NCI-H2171 (cell line): ENCODE measurements around the gene OXER1.

Experiments
- DNase-seq: peaks from one replicate; lab custom pipeline; 2025; lab: John Stamatoyannopoulos, UW

Gene OXER1

DNA sequence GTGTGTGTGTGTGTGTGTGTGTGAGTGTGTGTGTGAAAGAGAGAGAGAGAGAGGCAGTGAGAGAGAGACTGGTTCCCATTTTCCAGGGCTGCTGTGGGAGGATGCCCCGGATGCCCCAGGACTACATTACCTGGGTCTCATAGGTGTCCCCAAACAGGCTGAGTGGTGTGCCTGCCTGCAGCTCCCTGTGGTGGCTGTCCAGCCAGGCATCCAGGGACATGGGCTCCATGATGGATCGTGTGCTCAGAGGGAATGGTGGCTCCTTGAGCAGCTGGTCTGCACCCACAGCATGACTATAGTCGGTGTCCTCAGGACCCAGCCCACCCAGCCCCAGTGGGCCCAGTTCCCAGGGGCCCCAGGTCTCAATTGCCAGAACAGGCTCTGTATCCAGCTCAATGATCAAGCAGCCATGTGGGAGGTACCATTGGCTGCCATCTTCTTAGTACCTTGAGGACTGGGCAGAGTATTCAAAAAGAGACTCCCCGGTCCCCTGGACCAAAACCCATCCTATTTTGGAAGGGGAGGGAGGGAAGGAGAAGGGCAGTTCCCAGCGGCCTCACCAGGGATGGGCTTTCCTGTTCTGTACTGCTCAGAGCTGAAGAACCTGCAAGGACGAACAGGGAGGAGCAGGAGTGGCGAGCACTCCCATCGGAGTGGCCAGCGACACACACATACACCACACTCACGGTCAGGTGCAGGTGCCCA lies 5.8 kb upstream of the OXER1 start:
- DNase-seq, result no peak

DNA sequence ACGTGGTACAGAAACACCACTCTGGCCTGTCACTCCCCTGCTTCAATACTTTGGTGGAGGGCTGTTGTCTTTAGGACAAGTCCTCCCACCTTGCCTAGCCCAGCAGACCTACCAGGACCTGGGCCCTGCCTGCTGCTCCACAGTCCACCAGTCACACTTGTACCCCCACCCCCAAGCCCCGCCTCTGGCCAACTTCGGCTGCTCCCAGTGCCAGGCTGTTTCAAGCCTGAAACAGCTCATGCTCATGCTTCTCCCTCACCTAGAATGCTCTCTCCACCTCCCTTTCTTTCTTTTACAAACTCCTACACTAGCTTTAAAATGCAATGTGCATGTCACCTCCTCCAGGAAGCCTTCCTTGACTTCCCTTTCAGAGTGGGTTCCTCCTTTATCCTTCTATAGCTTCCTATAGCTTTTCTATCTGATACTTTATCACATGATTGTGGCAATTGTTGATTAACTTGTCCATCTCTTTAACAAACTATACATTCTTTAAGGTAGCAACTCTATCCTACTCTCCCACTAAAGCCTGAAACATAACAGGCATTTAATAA lies 4.8 kb upstream of the OXER1 start:
- DNase-seq, result no peak

DNA sequence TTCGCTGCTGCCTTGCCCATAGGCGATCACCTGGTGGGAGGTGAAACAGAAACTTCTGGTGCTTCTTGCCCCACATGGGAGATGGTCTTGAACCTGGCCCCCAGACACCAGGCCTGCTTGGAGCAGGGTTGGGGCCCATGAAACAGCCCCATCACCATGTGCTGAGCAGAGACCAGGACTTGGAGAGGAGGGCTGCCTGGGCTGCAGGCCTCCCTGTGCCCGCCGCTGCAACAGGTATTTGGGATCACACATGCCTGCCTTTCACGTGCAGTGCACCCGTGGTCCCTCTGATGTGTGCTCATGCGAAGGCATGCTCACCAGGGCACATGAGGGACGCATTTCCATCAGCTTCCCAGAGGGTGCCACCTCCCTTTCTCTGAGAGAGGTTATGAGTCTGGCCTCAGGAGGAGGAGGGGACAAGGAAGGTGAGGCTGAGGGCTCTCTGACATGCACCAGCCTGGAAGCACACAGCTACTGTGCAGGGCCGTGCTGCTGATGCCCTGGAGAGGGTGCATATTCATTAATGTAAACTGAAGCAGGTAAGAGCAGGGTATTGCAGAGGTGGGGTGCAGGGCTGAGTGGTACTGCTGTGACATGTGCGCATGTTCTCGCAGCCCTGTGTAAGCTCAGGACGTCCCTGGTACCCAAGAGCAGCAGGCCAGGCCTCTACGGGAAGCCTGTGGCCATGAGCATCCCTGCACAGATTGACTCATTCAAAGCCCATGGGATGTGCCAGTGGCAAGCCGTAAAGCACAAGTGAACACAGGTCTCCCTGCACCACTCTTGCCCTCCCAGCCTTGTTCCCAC lies 4.2 kb upstream of the OXER1 start:
- no peak for DNase-seq

DNA sequence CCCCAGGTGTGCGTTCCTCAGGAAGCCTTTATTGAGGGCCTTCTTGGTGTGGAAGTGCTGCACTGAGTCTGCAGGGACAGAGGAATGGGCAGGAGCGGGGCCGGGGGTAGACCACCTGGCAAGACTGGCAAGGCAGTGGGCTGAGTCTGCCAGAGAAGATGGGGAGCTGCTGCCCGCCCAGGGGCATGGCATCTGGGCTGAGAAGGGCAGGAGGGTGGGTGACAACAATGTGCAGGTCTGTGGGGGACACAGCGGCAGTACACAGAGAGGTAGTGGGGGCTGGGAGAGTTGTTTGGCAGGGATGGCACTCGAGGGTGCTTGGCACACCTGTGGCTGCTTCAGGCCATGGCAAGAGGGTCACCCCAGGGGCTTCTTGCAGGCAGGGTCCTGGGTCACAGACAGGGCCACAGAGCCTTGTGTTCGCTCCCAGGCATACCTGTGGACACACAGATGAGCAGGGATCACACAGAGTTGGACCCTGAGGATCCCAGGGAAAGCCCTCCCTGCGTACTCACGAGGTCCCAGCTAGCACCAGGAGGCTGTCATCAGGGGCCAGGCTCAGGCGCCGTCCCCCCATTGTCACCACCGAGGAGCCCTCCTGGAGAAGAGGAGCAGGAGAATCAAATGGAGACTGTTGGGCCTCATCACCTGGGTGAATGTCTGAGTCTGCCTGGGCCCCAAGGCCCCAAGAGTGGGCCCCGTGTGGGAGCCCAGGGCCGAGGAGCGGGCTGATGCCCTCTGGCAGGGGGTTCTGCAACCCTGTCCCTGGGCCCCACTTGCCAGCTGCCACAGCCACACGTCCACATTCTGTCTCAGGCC lies 3.4 kb upstream of the OXER1 start:
- no peak for DNase-seq

DNA sequence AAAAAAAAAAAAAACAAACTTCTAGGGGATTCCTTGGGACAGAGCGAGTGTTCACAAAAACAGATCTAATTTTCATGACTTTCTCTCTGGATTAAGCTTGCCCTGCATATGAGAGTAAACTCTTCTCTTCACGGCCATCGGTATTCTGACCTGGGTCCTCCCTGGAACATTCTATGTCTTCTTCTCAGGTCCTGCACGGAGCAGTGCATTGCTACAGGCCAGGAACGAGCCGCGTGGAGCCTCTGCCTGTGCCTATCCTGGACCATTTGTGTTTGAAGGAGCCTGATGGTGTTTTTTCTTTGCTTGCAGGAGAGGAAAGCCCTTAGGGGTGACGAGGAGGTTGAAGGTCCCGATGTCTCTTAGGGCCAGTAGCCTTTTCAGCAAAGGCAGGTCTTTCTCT lies 1.8 kb upstream of the OXER1 start:
- no peak for DNase-seq

DNA sequence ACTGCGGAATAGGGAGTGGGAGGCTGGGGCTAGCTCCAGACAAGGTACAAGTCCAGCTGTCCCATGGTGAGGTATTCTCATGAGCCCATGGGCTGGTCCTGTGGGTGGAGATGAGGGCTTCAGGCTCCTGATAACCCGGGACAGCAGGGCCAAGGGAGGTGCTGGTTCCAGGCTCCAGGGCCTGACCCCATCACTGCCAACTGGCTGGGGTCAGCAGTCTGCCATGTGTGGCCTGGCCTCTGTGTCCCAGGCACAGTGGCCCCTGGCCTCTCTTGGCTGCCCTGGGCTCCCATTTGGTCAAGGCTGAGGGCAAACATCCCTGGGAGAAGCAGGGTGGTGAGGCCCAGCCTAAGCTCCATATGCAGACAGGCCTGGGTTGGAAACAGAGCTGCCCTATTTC lies 966 bp upstream of the OXER1 start:
- no peak for DNase-seq

DNA sequence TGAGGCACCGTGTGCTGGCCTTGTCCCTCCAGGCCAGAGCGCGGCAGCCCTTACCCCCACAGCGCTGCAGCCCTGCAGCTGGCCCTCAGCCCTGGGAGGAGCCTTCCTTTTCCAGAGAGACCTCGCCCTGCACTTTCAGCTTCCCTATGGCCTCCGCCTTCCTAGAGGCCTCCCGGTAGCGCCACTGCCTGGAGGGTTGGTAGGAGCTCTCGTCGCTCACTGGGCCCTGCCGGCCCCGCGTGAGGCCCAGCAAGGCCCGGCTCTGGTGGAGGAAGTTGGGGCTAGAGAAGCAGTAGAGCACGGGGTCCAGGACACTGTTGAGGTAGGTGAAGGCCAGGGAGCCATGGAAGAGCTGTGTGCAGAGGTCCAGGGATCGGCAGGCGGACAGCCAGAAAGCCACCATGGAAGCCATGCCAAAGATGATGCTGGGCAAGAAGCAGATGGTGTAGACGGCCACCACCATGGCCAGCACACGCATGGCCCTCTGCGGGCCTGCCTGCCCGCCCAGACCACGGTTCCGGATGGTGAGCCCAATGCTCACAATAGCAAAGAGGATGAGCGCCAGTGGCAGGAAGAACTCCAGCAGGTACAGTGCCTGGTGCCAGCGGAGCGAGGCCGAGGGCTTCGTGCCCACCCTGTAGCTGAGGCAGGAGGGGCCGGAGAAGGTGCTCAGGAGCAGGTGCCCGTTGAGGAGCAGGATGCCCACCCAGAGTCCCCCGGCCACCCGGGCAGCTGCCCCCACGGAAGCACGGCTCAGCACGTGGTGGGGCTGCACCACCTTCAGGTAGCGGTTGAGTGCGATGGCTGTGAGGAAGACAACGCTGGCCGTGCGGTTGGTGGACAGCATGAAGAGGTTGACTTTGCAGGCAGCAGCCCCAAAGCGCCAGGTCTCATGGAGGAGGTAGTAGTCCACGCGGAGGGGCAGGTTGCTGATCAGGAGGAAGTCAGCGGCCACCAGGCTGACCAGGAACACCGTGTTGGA lies 821 bp downstream of the OXER1 start:
- DNase-seq, result no peak

DNA sequence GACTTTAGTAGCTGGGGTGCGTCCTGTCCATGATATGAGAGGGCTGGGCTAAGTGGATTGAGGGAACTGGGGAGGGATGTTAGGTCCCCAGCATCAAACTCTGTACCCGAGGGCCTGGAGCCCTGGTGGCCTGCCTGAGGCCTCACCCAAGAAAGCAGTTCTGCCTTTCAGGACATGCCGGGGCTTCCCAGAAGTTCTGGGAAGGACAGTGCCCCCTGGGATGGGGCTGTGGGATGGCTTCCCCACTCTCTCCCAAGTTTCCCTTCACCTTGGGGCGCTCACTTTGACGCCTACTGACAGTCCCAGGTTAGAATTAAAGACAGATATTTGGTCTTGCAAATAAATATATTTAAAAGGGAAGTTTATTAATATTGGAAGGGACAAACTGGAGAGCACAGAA lies 1.8 kb downstream of the OXER1 start:
- no peak for DNase-seq

DNA sequence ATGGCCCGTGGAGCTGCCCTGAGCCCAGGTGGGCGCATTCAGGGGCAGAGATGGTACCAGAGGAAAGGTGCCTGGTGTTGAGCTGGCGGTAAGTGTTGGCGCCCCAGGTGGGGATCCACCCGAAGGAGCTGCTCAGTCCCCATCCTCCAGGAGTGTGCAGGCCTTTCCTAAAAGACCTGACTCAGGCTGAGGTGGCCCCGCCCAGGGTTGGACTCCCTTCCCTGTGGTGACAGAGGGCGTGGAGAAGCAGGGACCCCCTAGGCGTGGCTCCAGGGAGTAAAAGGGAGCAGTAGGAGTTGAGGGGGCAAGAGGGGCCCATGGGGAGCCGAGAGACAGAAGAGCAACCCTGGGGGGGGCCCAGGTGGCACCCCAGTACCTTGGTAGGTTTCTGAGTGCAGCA lies 2.4 kb downstream of the OXER1 start:
- DNase-seq, result no peak

DNA sequence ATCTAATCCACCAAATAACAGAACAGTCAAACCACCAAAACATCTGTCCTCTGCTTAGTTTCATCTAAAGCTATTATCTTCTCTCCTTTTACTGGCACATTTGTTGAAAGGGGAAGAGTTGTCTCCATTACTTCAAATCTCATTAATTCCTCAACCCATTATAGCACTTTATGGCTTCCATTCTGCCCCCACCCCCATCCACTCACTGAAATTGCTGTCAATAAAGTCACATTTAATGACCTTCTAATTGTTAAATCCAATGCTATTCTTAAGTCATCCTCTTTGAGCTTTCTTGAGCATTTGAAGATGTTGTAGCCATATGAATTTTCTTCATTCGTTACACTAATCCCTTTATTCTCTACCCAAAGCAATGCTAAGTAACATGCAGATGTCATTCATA lies 5.2 kb downstream of the OXER1 start:
- DNase-seq, result no peak

DNA sequence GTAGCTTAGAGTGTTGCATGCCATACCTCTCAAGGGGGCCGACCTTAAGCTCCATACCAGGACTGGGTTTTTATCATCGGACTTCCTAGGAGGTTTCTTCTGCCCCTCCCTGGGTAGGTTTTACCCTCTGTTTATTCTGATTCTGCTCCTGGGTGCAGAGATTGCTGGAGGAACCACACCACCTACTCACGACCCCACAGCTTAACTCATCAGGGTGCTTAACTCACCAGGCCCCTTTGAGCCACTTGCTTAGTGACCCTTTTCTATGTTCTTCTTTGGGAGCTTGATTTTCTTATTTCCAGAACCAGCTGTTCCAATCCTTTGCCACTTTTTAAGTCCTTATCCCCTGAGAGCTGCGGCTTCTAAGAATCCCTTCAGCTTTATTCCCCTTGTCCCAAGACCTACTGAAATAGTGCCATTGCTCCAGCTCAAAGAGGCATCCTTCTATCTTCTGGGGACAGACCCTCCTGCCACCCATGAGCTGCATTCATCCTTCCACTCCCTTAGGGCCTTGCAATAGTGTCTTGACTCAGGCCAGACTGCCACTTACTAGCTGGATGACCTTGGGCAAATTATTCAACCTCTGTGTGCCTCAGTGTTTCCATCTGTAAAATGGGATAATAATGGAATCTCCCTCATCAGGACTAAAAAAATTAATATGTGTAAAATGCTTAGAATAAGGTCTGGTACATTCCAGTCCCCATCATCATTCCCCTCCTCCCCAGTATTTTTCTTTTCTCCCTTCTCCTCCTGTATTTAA lies 5.8 kb downstream of the OXER1 start:
- DNase-seq, result no peak

DNA sequence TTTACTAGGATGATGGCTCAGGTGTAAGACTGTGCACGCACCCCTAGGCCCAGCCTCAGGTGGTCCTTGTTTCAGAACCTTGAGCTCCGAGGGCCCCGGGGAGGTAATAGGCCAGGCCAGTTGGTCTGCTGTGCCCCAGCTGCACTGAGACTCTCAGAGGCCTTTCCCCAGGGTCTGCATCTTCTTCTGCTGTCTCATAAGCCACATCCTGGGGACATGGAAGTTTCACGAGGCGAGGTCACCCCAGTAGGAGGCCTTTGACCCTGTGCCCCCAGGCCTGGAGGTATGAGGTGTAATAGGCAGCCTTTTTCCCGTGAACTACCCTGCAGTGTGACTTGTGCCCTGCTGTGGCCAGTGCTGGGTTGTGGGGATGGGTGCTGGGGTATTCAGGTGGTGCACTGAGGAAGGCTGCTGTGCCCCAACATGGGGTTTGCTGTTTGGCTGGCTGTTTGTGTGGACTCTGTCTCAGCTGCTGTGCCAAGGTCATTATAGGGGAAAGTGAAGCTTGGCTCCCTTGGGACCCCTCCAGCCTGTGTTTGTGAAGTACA lies 6.9 kb downstream of the OXER1 start:
- DNase-seq, result no peak

DNA sequence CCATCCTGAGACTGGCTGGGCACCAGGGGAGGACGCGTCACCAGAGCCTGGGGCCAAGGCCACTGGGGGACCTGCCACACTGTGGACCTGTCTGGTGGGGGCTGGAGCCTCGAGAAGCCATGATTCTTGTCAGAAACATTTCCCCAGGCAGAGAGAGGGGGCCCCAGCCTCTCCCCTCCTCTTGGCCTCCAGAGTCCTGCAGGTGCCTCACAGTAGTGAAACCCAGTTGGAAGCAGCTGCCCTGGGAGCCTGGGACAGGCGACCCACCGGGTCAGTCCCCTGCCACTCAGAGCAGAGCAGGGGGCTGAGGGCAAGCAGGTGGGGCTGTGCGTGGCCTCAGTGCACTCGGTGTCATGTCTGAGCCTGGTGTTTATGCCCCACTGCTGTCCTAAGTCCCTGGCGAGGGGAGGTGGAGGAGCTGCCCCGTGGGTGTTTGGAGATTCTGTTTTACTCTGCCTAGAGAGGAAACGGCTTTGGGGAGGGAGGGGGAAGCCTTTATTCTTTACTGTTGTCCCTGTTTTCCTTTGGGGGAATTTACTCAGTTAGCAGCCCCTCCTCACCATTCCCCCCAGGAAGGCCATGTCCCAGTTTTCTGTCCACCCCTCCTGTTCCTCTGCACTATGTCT lies 7.7 kb downstream of the OXER1 start:
- no peak for DNase-seq

DNA sequence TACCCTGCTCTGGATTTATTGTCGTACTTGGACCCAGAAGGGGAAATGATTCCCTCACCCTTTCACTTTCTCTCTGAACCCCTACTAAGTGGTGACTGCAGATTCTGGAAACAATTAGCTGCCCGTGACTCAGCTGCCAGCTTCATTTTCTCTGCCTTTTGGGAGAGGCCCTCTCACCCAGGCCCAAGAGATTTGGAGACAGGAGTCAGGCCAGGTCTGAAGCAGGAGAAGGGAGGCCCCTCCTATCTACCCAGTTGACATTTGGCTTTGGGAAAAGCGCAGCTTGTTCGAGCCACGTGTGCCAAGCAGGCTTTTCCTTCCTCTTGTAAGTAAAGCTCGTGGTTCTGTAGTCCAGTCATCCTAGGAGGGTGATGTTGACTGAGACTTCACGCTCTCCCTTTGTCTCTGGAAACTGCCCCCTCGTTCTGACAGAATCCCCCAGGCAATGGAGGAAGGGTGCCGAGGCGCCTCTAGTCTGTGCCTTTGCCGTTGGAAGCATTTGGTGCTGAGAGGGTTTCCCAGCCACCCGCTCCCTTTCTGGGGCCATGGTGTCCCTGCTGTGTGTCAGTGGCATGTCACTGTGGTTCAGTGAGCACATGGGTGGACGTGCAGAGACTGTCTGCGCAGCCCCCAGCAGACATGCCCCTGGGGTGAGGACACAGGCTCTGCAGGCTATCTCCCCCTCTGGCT lies 8.6 kb downstream of the OXER1 start:
- DNase-seq, result no peak

DNA sequence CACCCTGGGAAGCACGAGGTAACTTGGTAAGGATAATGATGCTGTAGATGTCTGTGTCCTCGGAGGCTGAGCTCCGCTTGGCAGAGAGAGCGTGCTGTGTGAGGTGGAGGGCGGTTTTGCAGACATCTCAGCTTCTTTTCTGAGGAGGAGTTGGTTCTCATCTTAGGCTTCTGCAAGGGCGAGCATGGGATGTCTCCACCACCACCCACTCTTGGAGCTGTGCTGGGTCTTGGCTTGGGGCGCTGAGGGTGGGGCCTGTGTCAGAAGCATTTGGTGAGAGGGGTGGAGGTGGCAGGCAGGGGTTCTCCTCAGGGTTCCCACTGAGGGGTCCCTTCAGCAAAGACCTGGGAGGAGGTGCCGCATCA lies 9.2 kb downstream of the OXER1 start:
- no peak for DNase-seq

DNA sequence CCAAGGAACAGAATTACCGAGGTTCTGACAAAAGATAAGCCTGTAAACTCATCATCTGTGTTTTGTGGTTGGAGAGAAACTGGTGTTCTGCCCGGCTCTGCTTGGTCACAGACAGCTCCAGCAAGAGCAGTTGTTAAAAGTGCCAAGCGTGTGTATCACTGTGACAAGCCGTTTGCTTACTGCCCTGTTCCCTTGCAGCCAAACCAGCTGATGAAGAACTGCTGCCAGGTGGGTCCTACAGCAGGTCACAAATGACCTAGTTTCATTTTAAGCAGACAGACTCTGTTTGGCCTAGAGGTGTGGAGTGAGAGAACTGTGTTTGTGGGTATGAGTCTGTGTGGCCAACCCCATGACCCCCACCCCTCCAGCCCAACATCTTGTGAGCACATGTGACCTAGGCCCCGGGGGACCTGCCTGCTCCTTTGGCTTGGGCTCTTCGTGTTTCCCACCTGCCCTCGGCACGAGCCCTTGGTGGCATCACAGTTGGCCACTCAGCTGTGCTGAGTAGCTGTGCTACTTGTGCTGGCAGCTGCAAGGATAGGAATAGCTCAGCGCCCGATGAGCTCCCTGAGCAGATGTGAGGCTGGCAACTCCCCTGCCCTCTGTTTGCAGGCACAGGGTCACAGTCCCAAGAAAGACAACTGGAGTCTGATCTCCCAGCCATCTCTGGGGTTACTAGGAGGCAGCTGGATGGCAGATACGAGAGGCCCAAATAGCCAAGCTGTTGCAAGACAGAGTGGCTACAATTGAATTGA lies 9.7 kb downstream of the OXER1 start:
- peak; percentile 21 for DNase-seq

DNA sequence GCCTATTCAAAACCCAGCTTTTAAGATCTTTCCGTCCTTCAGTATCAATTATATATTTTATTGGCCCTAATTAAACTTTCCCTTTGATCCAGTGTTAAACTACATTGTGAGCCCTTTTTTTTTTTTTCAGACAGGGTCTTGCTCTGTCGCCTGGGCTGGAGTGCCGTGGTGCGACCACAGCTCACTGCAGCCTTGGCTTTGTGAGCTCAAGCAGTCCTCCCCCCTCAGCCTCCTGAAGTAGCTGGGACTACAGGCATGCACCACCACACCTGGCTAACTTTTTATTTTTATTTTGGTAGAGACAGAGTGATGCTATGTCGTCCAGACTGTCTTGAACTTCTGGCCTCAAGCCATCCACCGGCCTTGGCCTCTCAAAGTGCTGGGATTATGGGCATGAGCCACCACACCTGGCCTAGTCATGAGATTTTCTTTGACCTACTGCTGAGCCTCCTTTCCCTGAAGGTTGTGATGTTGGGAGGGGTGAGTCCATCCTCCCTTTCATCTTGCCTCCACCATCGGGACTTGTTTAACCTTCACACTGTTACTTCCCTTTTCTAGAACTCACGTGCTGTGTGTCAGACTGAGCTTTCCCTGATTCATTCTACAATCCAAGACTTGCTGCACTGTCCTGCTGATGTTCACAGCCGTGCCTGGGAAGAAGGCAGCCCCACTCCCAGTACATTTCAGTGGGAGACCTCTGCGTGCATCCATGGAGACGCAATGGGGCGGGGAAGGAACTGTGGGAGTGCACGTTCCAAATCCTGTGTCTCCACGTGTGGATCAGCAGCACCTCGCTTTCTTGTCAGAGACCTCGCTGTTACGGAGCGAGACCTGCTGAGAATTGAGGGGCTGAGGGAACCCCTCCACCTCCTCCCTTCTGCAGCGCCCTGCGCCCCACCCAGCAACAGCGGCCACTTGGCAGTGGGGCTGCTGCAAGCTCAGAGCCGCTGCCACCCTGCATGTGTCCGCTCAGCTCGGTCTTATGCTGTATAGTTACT lies 10.8 kb downstream of the OXER1 start:
- no peak for DNase-seq
